C4-2B (cell line): ENCODE results near the gene SLC9A9.

ENCODE experiments used
- H3K27ac ChIP-seq: fragments of 450-650 bp; 2 replicates; pipeline ENCODE4 v1.5.1; 2017
- CTCF ChIP-seq: fragments of 450-650 bp; conservative IDR thresholded peaks from 2 replicates; pipeline ENCODE4 v1.5.1; 2017; ENCODE audit warnings: mild to moderate bottlenecking
- ZFX ChIP-seq: fragments of 450-650 bp; IDR thresholded peaks from 2 replicates; pipeline ENCODE4 v1.6.1; 2017

Gene SLC9A9

GRCh38 chr3:143476965-143477640, 371.2 kb downstream of the SLC9A9 start:
- TF ChIP-seq CTCF (no peak), ZFX (no peak)
- no peak overlapping the region for H3K27ac ChIP-seq

- TF ChIP-seq ZFX, result no peak
- H3K27ac ChIP-seq, result no peak overlapping the region
These were observed 372.3 kb downstream of the SLC9A9 start for GRCh38 chr3:143475981-143476380.

GRCh38 chr3:143472731-143473523, 375.3 kb downstream of the SLC9A9 start:
- H3K27ac ChIP-seq, result no peak overlapping the region
- TF ChIP-seq ZFX, result no peak
- no peak for TF ChIP-seq CTCF

GRCh38 chr3:143471705-143472104, 376.6 kb downstream of the SLC9A9 start:
- TF ChIP-seq ZFX (no peak), CTCF (no peak)
- no peak overlapping the region for H3K27ac ChIP-seq

GRCh38 chr3:143469159-143469558, 379.1 kb downstream of the SLC9A9 start:
- TF ChIP-seq CTCF, result no peak
- TF ChIP-seq ZFX, result no peak
- H3K27ac ChIP-seq, result no peak overlapping the region

- no peak overlapping the region for H3K27ac ChIP-seq
- TF ChIP-seq ZFX, result no peak
- TF ChIP-seq CTCF, result no peak
These were observed 382.6 kb downstream of the SLC9A9 start for GRCh38 chr3:143465666-143466065.

GRCh38 chr3:143464850-143465249, 383.4 kb downstream of the SLC9A9 start:
- TF ChIP-seq ZFX (no peak), CTCF (no peak)
- H3K27ac ChIP-seq, result no peak overlapping the region
